ENCODE results near the gene KIF26B.

Gene KIF26B

GRCh38 chr1:245172026-245172425, 17.2 kb downstream of the KIF26B start:
- no peak for DNase-seq (ENCODE audit: low read depth in 2 of 2)

DNA sequence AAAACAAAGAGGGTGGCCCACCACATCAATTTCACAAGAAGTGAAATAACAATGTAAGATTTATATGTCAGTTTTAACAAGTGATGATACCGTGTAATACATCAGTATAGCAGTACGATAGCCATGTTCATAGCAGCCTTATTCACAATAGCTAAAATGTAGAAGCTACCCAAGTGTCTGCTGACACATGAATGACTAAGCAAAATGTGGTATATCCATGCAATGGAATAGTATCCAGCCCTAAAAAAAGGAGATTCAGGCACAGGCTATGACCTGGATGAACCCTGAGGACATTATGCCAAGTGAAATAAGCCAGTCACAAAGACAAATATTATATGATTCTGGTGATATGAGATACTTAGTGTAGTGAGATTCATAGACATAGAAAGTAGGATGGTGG, 18.0 kb downstream of the KIF26B start:
- DNase-seq (ENCODE audit: low read depth in 2 of 2), result no peak

GRCh38 chr1:245173446-245174211, 18.8 kb downstream of the KIF26B start:
- DNase-seq (ENCODE audit: low read depth in 2 of 2), result no peak

GRCh38 chr1:245177071-245177900, 22.5 kb downstream of the KIF26B start:
- DNase-seq (ENCODE audit: low read depth in 2 of 2), result no peak

DNA sequence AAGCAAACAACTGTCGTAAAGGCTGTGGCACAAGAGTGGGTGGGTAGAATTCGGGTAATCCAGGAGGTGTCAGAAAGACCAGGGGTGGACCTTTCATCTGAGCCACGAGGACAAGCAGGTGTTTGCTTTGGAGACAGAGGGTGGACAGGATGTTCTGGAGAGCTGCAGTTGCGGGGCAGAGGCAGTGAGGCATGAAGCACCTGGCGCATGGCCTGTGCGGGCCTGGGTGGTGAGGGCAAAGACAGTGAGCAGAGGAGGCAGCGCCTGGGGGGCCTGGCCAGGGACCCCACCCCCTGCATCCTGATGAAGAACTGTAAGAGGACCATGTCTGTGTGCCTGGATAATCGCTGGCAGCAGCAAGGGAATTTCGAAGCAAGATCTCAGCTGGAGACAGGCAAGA, 24.9 kb downstream of the KIF26B start:
- no peak for DNase-seq (ENCODE audit: low read depth in 2 of 2)

- DNase-seq (ENCODE audit: low read depth in 2 of 2), result no peak
Observed at GRCh38 chr1:245180496-245181157, 25.8 kb downstream of the KIF26B start.

DNA sequence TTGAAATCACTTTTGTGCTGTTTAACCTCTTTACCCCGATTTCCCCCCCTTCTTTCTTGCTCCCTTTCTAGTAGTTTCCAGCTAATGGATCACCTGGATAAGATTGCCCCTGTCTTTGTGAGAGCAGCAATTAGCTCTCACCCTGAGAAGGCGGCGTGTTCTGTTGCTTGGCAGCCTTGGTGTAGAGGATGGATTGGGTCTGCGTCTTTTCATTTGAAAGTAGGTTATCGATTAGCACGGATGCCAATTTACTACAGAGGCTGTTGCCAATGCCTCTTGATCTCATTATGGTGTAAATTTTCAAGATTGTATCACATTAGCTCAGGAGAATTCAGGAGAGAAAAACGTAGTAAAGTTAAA, 26.4 kb downstream of the KIF26B start:
- no peak for DNase-seq (ENCODE audit: low read depth in 2 of 2)

GRCh38 chr1:245182028-245182427, 27.2 kb downstream of the KIF26B start:
- DNase-seq (ENCODE audit: low read depth in 2 of 2), result no peak

DNA sequence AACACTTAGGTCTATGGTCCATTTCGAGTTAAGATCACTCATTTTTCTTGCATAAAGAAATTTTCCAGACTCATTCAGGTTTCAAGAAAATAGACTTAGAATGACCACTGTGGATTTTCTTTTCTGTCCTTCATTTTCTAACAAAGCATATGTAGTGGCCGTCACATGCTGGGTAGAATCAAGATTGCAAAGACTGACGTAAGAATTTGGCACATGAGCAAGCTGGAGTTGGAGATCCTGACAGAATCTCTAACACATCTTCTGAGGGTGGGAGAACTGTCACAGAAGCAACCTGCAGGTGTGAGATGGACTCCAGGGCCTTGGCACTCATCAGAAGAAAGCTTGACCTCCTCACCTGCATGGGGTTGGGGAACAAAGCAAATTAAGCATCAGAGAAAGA, 28.6 kb downstream of the KIF26B start:
- DNase-seq (ENCODE audit: low read depth in 2 of 2), result no peak

- no peak for DNase-seq (ENCODE audit: low read depth in 2 of 2)
Observed at GRCh38 chr1:245184779-245185178, 30.0 kb downstream of the KIF26B start.

- DNase-seq (ENCODE audit: low read depth in 2 of 2), result no peak
Observed at GRCh38 chr1:245188403-245188802, 33.6 kb downstream of the KIF26B start.

DNA sequence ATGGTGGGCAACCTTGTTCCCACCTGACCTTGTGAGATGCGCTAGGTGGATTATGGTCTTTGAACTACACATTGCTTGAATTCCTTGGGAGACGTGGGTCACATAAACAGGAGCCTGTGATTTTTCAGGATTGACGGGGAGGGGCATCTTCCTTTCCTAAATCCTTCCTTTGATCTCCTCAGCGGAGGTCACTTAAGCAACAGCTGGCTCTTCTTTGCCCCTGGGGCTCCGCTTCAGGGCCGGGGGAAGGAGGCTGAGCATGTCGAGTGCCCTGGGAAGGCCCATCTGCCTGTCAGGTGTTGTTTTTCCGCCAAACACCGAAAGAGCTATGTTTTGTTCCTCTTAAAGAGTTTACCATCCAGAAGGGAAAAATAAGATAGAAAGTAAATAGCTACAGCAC, 40.6 kb downstream of the KIF26B start:
- no peak for DNase-seq (ENCODE audit: low read depth in 2 of 2)

- DNase-seq (ENCODE audit: low read depth in 2 of 2), result no peak
Observed at GRCh38 chr1:245197121-245197520, 42.3 kb downstream of the KIF26B start.

DNA sequence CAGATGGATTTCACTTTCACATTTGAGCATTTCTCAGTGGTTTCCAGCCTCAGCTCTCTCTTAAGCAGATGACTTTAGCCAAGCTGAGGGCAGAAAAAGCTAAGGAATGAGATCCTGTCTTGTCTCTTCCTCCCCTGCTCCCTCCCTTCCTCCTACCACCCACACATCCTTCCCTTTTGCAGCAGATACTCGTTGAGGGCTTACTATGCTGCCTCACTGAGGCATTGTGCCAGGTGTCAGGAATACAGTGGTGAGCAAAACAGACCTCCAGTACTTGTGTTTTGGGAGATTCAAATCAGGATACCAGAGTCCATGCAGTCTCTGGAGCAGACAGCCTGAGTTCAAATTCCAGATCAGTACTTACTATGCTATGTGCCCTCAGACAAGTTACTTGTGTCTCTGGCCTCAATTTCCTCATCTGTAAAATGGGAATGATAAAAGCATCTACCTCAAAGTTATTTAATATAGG, 43.2 kb downstream of the KIF26B start:
- DNase-seq (ENCODE audit: low read depth in 2 of 2), result no peak

- no peak for DNase-seq (ENCODE audit: low read depth in 2 of 2)
Observed at GRCh38 chr1:245198748-245199516, 44.1 kb downstream of the KIF26B start.

- no peak for DNase-seq (ENCODE audit: low read depth in 2 of 2)
Observed at GRCh38 chr1:245200146-245200545, 45.4 kb downstream of the KIF26B start.

DNA sequence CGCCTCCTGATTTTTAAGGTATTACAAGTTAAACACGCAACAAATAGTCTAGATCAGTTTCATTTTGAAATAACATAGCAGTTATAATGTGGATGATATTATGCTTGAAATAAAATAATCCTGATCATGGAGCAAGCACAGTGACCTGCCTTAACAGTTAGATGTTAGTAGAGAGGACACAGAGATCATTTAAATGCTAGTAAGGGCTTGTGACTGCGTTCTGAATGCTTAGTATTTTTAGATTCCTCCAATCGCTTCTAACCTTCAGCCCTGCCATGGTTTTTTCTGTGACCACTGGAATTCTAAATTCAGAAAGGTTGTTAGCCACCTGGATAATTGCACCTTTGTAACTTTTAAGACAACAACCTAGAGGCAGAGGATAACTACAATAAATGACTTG, 46.4 kb downstream of the KIF26B start:
- no peak for DNase-seq (ENCODE audit: low read depth in 2 of 2)

DNA sequence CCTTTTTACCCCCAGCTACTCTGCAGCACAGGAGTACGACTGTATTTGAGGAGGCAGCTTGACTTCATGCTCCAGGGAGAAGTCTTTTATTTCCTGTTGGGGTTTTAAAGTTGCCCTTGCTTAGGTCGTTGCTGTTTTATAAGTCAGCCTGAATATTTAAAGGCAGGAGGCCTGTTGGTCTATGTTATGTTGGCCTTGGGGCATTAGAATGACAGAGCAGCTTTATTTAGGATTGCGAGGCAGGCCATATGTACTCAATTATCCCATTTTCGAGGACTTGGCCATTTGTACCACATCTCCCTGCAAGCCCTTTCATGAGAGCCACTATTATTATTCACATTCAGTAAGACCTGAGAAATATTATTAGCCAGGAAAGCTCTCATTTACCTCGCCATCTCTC, 47.0 kb downstream of the KIF26B start:
- no peak for DNase-seq (ENCODE audit: low read depth in 2 of 2)

DNA sequence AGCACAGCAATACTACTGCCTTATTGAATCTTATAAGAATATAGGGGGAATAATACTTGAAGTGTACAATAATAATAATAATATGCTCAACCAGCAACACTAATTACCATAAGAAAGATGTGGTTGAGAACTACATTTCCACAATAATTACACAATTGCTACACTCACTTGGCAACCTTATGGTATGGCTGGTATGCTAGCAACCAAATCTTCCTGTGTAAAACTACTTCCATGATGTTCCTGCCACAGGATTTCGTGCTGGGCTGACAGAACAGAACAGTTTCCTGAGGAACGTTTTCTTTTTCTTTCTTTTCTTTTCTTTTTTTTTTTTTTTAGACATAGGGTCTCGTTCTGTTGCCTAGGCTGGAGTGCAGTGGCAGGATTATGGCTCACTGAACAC, 50.6 kb downstream of the KIF26B start:
- no peak for DNase-seq (ENCODE audit: low read depth in 2 of 2)

DNA sequence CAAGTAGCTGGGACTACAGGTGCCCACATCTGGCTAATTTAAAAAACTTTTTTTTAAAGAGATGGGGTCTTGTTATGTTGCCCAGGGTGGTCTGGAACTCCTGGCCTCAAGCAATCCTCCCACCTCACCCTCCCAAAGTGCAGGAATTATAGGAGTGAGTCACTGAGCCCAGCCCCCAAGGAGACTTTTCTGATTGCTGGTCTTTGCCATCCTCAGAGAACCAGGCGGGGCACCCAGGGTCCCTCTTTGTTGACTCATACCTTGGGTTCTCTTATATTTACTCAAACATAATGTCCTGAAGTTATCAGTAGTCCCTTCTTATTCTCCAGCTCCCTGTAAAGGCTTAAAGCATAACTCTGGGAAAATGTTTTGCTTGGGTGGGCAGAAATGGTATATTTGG, 51.1 kb downstream of the KIF26B start:
- DNase-seq (ENCODE audit: low read depth in 2 of 2), result no peak

DNA sequence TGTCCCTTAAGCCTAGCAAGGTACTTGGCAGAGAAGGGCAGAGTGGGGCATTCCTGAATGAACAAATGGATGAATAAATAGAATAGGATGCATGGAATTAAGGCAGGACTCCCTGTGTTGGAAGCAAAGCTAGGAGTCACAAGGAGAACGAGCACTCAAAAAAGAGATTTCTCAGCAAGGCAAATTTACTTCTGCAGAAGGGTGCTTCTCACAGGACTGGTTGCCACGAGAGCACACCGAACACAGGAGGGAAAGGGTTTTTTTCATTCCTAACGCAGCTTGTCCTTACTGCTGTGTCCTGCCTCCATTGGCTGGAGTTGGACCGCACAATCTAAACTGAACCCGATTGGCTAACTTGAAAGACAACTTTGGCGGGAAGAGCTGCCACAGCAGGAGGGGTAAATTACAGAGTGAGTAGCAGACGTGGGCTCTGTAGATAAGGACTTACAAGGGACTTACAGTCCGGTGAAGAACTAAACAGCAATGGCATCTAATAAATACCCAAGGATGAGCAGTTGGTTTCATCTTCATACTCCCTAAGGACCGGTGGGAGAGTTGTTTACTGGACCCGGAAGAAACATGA, 52.4 kb downstream of the KIF26B start:
- DNase-seq (ENCODE audit: low read depth in 2 of 2), result no peak

GRCh38 chr1:245207801-245208200, 53.0 kb downstream of the KIF26B start:
- DNase-seq (ENCODE audit: low read depth in 2 of 2), result no peak

Measured in stimulated activated CD8-positive, alpha-beta memory T cell treated with anti-CD3 and anti-CD28 coated beads, Interleukin-15, amount 100 ng/mL, for 48 hours (primary cell).